Amniotic stem cell (primary cell): ENCODE results near the gene C1QTNF12.

ENCODE experiments used
- DNase-seq: peaks from one replicate; lab custom pipeline; 2025; lab: John Stamatoyannopoulos, UW

Gene C1QTNF12

DNA sequence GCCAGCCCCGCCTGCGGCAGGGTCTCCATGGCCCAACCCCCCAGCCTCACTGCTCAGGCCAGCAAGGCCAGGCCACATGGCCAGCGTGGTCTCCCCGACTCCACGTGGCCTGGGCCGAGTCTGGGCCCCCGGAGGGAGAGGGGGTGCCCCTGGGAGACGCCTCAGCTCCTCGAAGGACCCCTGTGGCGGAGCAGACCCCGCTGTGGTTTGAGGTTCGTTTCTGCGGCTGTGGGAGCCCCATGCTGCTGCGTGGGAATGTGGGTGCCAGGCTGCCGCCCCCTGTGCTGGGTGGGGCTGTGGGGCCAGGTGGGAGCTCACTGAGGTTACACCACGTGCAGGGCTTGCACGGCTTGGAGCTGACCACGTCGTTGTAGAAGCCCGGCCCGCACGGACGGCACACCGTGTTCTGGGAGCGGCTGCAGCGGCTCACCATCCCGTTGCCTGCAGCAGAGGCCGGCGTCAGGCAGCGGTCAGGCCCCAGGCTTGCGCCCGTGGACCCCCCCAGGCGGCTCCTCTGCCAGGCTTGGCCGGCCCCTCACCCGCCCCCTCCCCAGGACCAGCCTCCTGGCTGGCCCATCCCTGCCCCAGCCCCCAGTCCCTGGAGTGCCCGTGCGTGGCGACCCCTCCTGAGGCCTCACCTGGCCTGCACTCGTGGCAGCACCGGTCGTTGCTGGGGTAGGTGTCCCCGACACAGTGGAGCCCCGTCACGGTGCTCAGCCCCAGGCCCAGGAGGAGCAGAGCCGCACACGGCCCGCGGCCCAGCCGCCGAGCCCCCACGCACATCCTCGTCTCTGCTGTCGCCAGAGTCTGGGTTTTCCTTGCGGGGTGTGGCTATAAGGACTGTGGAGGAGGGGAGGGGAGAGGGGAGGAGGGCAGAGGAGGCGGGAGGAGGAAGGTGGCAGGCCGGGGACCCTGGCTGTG, 32.9 kb downstream of the C1QTNF12 start, which contains the start of gene TNFRSF4:
TNFRSF4 (minus strand) TSS at position 809 of the 921 bp plus-strand sequence; CDS start at position 783, 26 bp downstream.
- DNase-seq = no peak

DNA sequence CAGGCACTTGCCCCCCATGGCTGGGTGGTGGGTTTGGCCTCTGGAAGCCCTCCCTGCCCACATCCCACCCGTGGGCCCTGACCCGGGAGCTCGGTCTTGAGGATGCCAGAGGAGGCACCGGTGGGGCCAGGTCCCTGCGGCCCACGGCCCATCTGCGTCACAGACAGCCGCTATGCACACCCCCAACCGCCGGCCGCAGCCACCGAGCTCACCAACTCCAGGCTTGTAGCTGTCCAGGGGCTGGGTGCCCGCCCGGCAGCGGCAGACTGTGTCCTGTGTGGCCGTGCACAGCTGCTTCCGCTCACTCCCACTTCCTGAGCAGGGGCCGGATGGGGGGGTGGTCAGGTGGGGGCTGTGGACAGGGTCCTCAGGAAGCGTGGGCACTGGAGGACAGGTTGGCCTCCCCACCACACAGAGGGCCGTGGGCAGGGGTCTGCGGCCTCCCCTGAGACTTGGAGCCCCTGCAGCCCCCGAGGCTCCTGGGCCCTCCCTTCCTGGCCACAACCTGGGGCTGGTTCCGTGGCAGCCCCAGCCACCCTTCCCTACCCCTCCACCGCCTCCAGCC, 33.7 kb downstream of the C1QTNF12 start:
- no peak for DNase-seq

DNA sequence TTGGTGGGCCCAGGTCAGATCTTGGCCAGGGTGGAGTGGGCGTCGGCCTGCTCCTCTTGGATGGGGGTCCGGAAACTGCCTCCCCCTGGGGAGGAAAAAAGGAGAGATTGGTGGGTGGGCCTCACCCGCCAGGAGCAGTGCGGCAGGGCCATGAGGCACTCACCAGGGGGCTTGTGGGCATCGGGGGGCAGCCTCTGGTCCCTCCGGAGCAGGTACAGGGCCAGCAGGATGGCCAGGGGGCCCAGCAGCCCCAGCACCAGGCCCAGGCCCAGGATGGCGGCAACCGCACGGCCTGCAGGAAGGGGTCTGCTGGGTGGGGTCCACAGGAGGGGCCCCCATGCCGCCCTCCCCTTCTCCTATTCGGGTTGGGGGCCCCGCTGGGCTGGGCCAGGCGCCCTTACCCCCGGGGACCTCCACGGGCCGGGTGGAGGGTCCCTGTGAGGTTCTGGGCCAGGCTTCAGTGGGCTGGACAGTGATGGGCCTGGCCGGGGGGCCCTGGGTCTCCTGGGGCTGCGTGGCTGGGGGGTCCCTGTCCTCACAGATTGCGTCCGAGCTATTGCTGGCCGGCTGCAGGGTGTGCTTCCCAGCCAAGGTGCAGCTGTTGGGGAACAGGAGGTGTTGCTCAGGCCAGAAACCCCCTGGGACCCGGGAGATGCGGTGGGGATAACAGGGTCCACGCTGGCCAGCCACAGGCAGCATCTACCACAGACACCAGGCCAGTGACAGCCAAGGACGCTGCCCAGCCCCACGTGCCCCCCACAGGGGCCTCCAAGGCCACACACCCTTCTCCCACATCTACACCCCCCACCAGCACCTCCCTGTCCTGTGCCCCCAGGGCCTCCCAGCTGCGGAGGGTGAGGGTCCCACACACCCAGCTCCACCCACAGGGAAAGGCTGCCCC, 34.7 kb downstream of the C1QTNF12 start:
- DNase-seq = no peak

DNA sequence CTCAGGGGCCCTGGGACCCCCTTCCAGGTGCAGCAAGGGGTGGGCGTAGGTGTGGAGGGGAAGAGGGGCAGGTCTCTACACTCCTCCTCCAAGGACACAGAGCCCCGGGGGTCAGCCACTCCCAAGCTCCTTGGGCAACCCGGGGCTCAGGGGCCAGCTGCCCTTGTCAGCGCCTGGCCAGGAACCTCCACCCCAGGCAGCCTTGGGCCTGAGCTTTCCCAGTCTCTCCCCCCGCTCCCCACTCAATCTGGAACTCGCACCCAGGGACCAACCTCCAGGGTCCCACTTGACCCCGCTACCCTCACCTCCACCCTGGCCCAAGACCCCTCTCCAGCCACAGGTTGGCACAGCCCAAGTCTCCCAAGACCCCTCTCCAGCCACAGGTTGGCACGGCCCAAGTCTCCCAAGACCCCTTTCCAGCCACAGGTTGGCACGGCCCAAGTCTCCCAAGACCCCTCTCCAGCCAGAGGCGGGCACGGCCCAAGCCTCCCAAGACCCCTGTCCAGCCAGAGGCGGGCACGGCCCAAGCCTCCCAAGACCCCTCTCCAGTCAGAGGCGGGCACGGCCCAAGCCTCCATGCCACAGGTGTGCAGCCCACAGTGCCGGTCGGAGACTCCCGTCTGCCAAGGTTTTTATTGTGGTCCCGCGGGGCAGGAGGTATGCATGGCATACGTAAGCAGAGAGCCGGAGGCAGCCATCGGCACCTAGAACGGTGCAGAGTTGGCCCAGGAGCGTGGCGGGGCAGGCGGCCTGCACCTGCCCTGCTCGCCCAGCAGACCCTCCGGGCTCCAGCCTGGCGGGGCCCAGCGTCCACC, 35.6 kb downstream of the C1QTNF12 start:
- no peak for DNase-seq

DNA sequence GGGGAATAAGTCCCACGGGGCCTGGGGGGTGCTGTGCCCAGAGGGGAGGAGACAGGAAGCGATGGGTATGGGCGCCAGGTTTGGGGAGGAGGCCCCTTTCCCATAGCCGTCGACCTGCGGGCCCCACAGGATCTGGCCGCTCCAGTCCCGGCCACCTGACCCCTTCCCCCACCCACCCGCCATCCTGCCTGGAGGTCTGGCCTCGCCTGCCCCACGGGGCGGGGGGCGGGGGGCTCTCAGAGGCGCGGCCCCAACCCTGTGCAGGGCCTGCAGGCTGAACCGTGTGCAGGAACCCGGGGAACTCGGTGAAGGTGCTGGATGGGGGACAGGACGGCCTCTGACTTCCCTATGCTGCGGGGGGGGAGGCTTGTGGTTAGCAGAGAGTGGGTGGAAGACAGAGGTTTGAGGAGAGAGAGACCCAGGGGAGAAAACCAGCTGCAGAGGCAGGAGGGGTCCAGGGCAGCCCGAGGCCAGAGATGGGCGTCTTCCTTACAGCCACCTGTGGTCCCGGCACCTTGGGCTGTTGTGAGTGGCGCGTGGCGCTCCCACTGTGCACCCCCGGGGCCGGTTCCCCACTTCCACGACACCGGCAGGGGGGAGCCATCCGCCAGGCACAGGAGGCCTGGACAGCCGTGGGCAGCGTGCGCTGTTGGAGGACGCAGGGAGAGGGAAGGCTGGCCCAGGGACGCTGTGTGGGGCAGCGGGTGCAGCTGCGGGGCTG, 37.6 kb downstream of the C1QTNF12 start:
- no peak for DNase-seq

DNA sequence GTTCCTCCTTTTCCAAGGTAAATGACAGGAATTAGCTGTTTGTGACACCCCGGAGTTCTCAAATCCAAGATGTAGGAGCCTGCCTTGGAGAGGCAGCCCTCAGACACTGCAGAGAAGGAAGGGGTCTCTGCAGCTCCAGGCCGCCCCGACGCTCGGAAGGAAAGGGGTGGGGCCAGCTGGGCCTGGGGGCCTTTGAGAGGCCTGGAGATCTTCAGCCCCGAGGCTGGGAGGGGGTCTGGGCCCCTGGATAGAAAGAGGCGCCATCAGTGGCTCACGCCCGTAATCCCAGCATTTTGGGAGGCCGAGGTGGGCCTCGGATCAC, 39.0 kb downstream of the C1QTNF12 start:
- DNase-seq = no peak

DNA sequence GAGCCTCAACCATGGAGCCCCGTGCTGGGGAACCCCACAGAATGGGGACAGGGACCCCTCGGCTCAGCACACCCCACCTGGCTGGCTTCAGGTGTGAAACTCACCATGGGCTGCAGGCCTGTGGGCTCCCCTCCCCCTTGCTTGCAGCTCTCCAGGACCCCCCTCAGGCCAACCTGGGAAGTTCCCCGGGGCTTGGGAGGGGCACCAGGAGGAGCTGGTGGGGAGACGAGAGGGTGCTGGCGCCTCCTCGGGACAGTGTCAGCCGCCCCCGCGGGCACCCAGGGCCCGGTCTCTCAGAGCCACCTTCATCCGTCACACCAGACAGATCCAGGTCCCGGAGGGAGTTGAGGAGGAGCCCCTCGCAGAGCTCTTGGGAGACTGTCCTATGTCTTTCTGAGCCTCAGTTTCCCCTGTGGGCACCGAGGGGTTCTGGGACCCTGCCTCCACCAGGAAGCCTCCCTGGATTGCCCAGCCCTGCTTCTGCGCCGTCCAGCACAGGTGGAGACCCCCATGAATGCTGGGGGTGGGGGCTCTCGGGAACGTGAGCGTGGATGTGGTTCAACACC, 39.5 kb downstream of the C1QTNF12 start:
- no peak for DNase-seq

DNA sequence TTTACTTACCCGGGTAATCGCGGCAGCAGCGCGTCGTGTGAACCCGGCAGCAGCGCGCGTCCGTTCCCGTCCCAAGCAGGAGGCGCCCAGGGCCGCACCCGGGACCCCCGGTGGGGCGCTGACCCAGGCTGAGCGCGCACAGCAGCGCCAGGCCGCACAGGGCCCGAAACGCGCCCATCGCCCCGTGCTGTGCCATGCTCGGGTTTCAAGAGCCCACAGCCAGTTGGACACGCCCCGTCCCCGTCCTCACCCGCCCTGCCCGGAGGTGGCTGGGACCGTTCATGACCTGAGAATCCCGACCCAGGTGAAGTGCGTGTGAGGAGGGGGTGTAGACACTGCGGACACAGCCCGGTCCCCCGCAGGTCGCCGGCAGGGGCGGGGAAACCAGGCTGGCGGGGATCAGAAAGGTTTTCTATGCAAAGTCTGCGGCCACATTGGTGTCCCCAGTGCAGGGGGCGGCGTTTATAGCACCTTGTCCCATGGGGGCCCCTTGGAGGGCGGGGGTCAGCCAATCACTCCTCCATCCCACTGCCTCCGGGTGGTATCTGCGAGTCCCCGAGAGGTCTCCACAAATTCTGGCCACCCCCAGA, 40.1 kb downstream of the C1QTNF12 start, which contains the start of gene TNFRSF18:
TNFRSF18 (minus strand) TSS at position 217 of the 590 bp plus-strand sequence; CDS start at position 196, 21 bp downstream.
- no peak for DNase-seq

DNA sequence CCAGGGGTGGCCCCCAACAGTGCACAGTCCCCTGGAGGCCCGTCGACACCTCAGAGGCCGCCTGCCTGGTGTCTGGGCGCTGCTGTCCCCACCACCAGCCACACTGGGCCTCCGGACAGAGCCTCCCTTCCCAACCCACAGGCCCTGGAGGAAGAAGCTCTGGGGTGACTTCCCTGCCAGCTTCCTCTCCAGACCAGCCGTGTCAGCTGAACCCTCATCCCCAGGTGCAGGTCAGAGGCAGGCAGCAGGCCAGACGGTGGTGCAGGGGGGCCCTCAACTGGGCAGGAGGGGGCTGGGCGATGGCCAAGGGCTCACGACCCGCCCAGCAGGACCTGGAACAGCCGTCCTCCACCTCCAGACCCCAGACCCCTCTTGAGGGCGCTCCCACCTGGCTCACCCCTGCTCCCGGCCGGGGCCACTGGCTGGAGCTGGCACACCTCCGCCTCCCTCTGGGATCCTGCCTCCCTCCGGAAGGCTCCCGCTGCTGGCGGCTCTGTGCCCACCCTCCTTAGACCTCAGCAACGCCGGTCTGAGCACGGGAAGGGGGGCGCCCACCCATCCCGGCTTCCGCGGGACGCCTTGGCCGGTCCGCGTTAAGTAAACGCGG, 40.6 kb downstream of the C1QTNF12 start:
- DNase-seq = no peak

DNA sequence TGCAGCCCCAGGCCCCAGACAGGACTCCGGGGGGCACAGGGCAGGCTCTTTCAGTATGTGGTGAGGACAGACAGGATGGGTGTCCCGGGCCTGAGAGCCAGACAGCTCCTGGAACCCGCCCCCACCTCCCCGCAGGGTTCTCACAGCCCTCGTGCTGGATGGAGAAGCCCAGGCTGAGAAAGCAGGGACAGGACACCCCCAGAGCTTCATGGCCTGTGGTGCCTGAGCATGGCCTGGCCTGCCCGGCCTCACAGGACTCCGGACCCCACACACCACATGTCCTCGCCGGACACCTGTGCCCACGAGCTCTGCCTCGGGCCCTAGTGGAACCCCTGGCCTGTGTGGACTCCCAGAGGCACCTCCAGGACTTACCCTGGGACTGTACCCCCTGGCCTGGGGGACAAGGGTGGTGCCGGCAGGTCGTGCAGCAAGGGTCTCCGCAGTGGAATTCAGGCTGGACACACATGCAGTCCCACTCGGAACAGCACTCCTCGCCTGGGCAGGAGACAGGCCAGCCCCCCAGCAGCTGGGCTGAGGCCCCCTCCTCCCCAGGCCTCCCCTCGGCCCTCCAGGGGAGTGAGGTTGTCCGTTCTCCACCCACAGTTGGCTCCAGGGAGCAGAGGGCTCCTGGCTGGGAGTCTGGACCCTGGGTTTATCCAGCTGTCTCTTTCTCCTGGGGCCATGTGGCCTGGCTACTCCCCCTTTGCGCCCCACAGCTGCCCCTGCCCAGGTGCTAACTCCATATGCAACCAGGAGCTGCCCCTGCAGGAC, 41.3 kb downstream of the C1QTNF12 start:
- DNase-seq = no peak

DNA sequence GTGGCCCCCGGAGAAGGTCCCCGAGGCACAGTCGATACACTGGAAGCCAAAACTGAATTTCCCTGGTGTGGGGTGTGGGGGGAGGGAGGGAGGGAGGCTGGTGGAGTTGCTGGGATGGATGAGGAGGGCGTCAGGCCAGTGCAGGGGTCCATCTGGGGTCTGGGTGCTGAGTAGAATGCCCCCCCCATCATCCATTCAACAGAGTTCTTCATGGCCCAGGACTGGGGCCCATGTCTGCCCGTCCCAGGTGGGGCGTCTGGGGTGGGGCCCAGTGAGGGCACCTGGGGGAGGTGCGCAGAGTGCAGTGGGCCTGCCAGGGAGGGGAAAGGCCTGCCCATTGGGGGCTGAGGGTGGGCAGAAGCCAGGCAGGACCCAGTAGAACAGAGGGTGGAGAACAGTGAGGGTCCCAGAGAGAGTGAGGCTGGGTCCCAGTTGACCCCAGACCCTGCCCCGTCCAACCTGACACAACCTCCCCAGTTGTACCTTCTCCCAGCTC, 42.0 kb downstream of the C1QTNF12 start:
- no peak for DNase-seq

DNA sequence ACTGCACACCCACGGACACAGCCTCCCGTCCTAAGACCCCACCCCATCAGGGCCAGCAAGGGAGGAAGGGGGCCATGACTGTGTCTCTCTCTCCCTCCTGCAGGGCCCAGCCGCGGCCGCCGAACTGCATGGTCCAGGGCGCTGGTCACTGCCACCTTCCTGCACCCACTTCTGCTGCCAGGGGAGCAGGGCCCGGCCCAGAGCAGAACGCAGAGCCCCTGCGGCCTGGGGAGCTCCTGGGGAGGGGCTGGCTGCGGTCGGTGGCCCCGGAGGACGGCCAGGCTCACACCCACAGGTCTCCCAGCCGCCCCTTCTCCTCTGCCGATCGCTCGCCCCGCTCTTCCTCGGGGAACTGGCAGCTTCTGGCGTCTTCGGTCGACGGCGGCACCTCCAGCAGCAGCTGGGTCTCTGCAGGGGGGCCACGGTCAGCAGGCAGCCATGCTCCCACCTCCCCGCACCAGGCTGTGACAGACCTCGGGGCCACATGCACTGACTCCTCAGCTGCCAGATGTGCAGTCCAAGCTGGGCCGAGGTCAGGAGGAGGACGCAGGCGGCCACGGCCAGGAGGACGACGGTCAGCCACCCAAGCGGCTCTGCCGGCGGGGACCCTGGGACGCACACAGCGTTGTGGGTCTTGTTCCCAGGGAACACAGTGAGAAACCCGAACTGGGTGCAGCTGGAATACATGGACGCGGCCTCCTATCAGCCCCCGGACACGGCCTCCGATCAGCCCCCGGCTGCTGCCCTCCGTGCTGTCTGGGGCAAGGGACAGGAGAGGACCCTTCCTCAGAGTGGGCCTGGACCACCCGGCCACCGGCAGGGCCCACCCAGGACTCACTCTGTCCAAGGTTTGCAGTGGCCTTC, 42.7 kb downstream of the C1QTNF12 start:
- no peak for DNase-seq

DNA sequence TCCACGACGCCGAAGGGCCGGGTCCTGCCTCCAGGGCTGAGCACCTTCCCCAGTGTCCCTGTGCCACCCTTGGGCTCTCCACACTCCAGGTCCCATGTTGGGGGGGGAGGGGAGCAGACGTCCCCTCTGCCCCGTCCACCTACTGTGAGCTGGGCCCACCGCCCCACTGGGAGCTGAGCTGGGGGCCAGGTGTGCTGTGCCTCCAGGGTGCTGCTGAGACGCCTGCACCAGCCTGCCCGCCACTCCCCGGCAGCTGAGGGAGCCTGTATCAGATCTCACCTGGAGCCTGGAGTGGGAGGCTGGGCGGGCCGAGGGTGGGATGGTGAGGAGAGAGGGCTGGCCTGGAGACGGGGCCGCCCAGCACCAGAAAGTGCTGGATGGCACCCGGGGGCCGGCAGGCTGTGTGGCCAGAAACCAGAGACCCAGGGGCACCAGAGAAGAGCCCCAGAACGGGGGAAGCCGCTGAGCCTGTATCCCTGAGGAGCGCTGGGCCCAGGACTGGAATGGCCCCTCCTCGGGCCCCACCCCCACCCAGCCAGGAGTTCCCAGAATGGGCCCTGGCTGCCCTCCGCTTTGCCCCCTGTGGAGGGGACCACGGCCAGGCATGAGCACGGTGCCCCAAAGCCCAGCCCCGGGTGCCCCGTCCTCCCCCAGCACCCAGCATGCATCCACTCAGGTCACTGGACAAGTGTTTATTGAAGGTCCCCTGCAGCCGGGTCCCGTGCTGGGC, 43.5 kb downstream of the C1QTNF12 start:
- no peak for DNase-seq

DNA sequence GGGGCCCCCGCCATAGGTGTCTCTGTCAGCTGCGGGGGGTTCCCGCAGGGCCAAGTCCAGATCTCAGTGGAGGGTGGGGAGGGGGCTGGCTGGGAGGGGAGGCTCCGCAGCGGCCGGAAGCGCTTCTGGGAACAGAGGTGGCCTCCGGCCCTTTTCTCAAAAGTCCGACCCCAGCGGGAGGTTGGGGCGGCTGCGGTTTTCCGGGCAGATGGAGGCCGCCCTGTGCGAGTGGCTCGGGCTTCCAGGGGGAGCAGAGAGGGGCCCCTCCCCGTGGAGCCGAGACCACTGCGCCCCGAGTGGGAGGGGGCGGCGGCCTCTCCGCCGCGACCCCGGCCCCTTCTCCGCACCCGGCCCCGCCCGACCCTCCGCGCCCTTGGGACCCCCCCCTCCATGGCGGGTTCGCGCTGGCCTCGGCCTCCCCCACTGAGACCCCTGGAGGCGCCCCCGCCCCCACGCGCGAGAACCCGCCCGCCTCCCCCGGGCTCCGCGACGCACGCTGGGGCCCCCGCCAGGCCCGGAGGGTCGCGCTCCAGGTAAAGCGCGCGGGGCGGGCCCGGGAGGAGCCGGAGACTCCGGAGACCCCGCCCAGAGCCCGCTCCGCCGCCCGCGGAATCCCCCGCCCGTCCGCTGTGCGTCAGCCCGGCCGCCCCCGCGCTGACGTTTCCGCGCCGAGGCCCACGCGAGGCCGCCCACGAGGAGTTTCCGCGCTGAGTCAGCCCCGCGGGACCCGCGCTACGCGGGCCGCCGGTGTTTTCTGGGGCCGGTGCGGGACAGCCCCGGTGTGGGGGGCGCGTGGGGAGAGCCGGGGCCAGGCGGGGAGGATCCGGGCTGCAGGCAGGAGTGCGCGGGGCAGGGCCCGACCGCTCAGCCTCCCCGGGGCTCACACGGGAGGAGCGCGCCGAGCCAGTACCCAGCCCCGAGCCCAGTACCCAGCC, 45.4 kb downstream of the C1QTNF12 start:
- DNase-seq = peak; percentile 8

DNA sequence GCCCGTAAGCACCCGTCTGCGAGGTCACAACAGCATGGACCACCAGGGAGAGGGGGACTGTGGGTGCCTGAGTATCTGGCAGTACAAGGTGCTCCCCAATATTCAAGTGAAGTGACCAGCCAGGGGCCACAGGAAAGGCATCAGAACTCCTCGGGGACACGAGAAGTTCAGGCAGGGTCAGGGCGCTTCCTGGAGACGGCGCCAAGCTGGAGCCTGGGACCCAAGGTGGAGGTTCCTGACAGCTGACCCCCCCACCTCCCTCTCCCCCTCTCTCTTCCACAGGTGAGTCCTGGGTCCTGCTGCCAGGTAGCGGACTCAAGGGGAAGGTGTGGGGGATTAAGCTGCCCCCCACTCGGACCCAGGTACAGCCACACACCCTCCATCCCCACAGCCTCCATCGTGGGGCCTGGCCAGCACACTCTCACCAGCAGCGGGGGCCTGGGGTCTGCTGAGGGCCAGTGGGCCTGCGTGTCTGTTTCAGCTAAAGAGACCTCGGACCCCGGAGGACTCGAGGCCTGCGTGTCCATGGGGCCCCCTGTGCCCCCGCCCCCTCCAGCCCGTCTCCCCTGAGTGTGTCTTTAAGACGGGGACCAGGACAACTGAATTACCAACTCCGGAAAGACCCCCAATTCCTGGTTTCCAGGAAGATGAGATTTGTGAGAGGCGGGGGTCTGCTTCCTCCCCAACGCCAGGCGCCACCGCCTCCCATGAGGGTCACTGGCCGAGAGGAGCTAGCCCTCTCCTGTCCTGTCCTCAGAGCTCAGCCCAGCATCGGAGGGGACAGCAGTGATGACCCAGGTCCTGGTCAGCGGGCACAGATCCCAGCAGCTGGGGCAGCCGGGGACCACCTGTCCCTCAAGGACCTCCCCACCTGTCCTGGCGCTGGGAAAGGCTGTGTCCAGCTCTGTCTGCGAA, 46.3 kb downstream of the C1QTNF12 start:
- DNase-seq = no peak
